Neural crest cell (in vitro differentiated cells): ENCODE measurements around the gene MPP3. TPM values are rescaled to one million over a fixed set of nuclear protein-coding genes. Genes with fewer than 3 reads are reported as not detected.

Experiments
- DNase-seq: peaks from one replicate; pipeline ENCODE4 v3.0.0; 2021; ENCODE audit warnings: low read depth, mixed read lengths, low spot score
- H3K27ac Mint-ChIP-seq: one replicate; pipeline ENCODE4 v1.8.0; 2021; ENCODE audit warnings: mild to moderate bottlenecking, mixed read lengths; ENCODE audit not compliant: unreplicated experiment
- H3K27me3 Mint-ChIP-seq: 2 replicates; pipeline ENCODE4 v1.8.0; 2021; ENCODE audit warnings: low read depth, mild to moderate bottlenecking, mixed read lengths
- H3K36me3 Mint-ChIP-seq: 2 replicates; pipeline ENCODE4 v1.8.0; 2021; ENCODE audit warnings: low read depth, mild to moderate bottlenecking, mixed read lengths
- H3K4me1 Mint-ChIP-seq: 2 replicates; pipeline ENCODE4 v1.8.0; 2021; ENCODE audit warnings: mixed read lengths
- H3K4me3 Mint-ChIP-seq: one replicate; pipeline ENCODE4 v1.8.0; 2021; ENCODE audit warnings: mild to moderate bottlenecking, mixed read lengths
- H3K9me3 Mint-ChIP-seq: 2 replicates; pipeline ENCODE4 v1.8.0; 2021; ENCODE audit warnings: mixed read lengths
- CTCF ChIP-seq: fragments of 200-600 bp; sonication (generic); conservative IDR thresholded peaks from 2 replicates; pipeline ENCODE4 v1.5.0; 2021; ENCODE audit warnings: antibody characterized with exemption, mild to moderate bottlenecking
- total RNA-seq: library from RNA; stranded (reverse); gene quantifications from 2 replicates; pipeline ENCODE4 v1.2.1, GENCODE V29; 2021

Gene MPP3
- total RNA-seq, 1 donor from 2014 or later, result 14.4 TPM

GRCh38 chr17:43857141-43857540 is 24.2 kb upstream of the MPP3 start:
- Mint-ChIP-seq H3K27me3 (no peaks in the 10 kb centered on the region), H3K36me3 (no peaks in the 10 kb centered on the region), H3K4me1 (peaks cover 15% of the 10 kb centered on the region), H3K27ac (no peak overlapping the region), H3K9me3 (no peaks in the 10 kb centered on the region), H3K4me3 (no peak overlapping the region)
- TF ChIP-seq CTCF, result no peak
- DNase-seq, result no peak

GRCh38 chr17:43856141-43856540 is 23.2 kb upstream of the MPP3 start:
- no peak for TF ChIP-seq CTCF
- Mint-ChIP-seq H3K27me3 (no peaks in the 10 kb centered on the region), H3K9me3 (no peaks in the 10 kb centered on the region), H3K4me1 (peaks cover 19% of the 10 kb centered on the region), H3K36me3 (no peaks in the 10 kb centered on the region), H3K27ac (no peak overlapping the region), H3K4me3 (no peak overlapping the region)
- no peak for DNase-seq

GRCh38 chr17:43855061-43855460 is 22.1 kb upstream of the MPP3 start:
- Mint-ChIP-seq H3K4me3 (no peak overlapping the region), H3K27me3 (no peaks in the 10 kb centered on the region), H3K36me3 (no peaks in the 10 kb centered on the region), H3K4me1 (peaks cover 19% of the 10 kb centered on the region), H3K27ac (no peak overlapping the region), H3K9me3 (no peaks in the 10 kb centered on the region)
- no peak for TF ChIP-seq CTCF
- DNase-seq, result no peak

- no peak for DNase-seq
- Mint-ChIP-seq H3K4me3 (no peak overlapping the region), H3K4me1 (peaks cover 19% of the 10 kb centered on the region), H3K27me3 (no peaks in the 10 kb centered on the region), H3K27ac (no peak overlapping the region), H3K36me3 (no peaks in the 10 kb centered on the region), H3K9me3 (no peaks in the 10 kb centered on the region)
- TF ChIP-seq CTCF, result no peak
Measured at GRCh38 chr17:43854498-43854897, 21.6 kb upstream of the MPP3 start.

GRCh38 chr17:43853546-43853945 is 20.6 kb upstream of the MPP3 start:
- H3K4me3 Mint-ChIP-seq, result no peak overlapping the region
- H3K4me1 Mint-ChIP-seq, result peaks cover 17% of the 10 kb centered on the region
- H3K9me3 Mint-ChIP-seq, result no peaks in the 10 kb centered on the region
- H3K36me3 Mint-ChIP-seq, result no peaks in the 10 kb centered on the region
- no peak for DNase-seq
- no peak overlapping the region for H3K27ac Mint-ChIP-seq
- H3K27me3 Mint-ChIP-seq, result no peaks in the 10 kb centered on the region
- no peak for TF ChIP-seq CTCF

GRCh38 chr17:43852571-43852970 is 19.6 kb upstream of the MPP3 start:
- TF ChIP-seq CTCF, result no peak
- Mint-ChIP-seq H3K27ac (no peak overlapping the region), H3K9me3 (no peaks in the 10 kb centered on the region), H3K36me3 (no peaks in the 10 kb centered on the region), H3K4me1 (peaks cover 10% of the 10 kb centered on the region), H3K27me3 (no peaks in the 10 kb centered on the region), H3K4me3 (no peak overlapping the region)
- no peak for DNase-seq
